DOHH2 (cell line): ENCODE results near the gene SIGMAR1.

Source experiments
- EZH2phosphoT487 ChIP-seq: fragments of 200-600 bp; sonication (generic); IDR thresholded peaks from 2 replicates; pipeline ENCODE4 v1.6.1; 2017; ENCODE audit warnings: borderline replicate concordance, mild to moderate bottlenecking, antibody characterized with exemption, low read length, moderate library complexity, mixed read lengths
- TF ChIP-seq, protein P1 (sequence below): fragments of 200-600 bp; sonication (generic); IDR thresholded peaks from one replicate; pipeline ENCODE4 v1.5.1; 2014; ENCODE audit warnings: antibody characterized with exemption, mild to moderate bottlenecking, low read depth, low read length; ENCODE audit not compliant: poor library complexity, severe bottlenecking

DNA sequence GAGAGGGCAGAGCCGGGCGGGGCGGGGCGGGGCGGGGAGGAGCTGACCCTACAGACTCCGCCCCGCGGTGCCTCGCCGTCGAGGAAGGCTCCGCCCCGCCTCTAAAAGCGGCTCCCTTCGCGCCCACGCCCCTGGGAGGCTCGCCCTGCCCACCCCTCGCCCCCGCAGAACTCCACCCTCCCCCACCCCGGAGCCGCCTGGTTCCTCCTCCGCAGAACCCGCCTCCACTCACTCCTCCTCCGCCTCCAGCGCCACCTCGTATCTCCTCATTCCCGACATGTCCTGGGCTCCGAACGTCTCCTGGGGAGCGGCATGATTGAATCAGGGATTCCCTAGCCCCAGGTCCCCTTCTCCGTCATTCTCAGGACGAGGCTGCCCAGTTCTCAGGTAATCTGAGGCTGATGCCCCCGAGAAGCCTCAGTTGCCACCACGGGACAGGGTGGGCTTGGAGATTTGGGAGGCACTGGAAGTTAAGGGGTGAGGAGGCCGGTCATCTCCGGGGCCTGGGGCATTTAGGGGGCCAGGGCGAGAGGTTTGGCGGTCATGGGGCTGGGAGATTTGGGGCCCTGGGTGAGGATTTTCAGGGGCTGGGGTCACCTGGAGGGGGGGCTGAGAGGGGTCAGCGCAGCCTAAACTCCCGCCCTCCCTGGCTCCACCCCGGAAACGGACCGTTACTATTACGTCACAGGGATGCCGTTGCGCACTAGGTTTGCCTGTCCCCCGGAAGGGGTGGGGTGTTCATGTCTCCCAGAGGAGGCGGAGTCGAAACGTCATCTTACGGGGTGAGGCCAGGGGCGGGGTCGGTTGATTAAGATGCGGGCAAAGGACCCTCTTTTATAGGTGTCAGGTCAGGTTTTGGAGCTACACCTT is 28.0 kb upstream of the SIGMAR1 start:
- TF ChIP-seq, protein P1, sequence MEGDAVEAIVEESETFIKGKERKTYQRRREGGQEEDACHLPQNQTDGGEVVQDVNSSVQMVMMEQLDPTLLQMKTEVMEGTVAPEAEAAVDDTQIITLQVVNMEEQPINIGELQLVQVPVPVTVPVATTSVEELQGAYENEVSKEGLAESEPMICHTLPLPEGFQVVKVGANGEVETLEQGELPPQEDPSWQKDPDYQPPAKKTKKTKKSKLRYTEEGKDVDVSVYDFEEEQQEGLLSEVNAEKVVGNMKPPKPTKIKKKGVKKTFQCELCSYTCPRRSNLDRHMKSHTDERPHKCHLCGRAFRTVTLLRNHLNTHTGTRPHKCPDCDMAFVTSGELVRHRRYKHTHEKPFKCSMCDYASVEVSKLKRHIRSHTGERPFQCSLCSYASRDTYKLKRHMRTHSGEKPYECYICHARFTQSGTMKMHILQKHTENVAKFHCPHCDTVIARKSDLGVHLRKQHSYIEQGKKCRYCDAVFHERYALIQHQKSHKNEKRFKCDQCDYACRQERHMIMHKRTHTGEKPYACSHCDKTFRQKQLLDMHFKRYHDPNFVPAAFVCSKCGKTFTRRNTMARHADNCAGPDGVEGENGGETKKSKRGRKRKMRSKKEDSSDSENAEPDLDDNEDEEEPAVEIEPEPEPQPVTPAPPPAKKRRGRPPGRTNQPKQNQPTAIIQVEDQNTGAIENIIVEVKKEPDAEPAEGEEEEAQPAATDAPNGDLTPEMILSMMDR = no peak
- TF ChIP-seq EZH2phosphoT487 = no peak
